HCT116 (cell line): ENCODE measurements around the gene CDH13. TPM values are rescaled to one million over a fixed set of nuclear protein-coding genes. Genes with fewer than 3 reads are reported as not detected.

Experiments
- ATAC-seq: fragments of 200-7000 bp; cut with Tn5 transposase; 2 replicates; pipeline ENCODE4 v1.9.1; 2020; ENCODE audit warnings: mild to moderate bottlenecking, moderate library complexity
- BruUV-seq: library from RNA; stranded (reverse); fragments of 400-500 nt; replicated peaks from 2 replicates; lab custom pipeline; 2021; lab: Mats Ljungman, UMichigan
- CTCF ChIA-PET: fragments of 300-600 bp; sonication (Branson Sonifier 250); formaldehyde crosslinking; loops from one replicate; lab custom pipeline; 2021; ENCODE audit warnings: antibody characterized with exemption; lab: Charles Lee
- POLR2A ChIA-PET: fragments of 300-600, 350-600 bp; sonication (Branson Sonifier 250); formaldehyde crosslinking; loops from one replicate; lab custom pipeline; 2021; ENCODE audit warnings: antibody characterized with exemption; lab: Charles Lee
- RAD21 ChIA-PET, 2 experiments: fragments of 300-600 bp; sonication (Branson Sonifier 250); formaldehyde crosslinking; loops; one replicate each; lab custom pipeline; 2023; ENCODE audit warnings: low total read pairs in 2 of 2; ENCODE audit not compliant: uncharacterized antibody in 2 of 2, unreplicated experiment in 2 of 2, low non-redundant PET in 1 of 2; lab: Charles Lee
- DNase-seq: peaks from one replicate; pipeline ENCODE4 v3.0.0-alpha.2; 2010; ENCODE audit warnings: low read depth, low spot score
- H2AFZ ChIP-seq: fragments of 200-600 bp; shearing (Covaris generic), sonication (generic); 2 replicates; pipeline ENCODE4 v1.6.1; 2017; ENCODE audit warnings: low read depth, mixed run types, mixed read lengths, antibody characterized with exemption, low read length; ENCODE audit not compliant: poor library complexity, severe bottlenecking
- H3K27ac ChIP-seq: 2 replicates; pipeline ENCODE4 v1.5.1; 2012; ENCODE audit warnings: low read depth, low read length
- H3K27me3 ChIP-seq: fragments of 200-600 bp; sonication (generic); 2 replicates; pipeline ENCODE4 v1.6.1; 2016; ENCODE audit warnings: mixed run types, low read length, mixed read lengths; ENCODE audit not compliant: insufficient read depth
- H3K36me3 ChIP-seq, 2 experiments: fragments of 200-500 bp in 1 of 2; fragments of 200-600 bp in 1 of 2; sonication (Bioruptor generic) in 1 of 2; sonication (generic) in 1 of 2; 2 replicates each; pipeline versions ENCODE4 v1.5.1 to v1.6.1; 2014 to 2016; ENCODE audit warnings: low read length in 2 of 2, inconsistent platforms in 1 of 2, mixed read lengths in 1 of 2, mixed run types in 1 of 2; ENCODE audit not compliant: insufficient read depth in 2 of 2, control insufficient read depth in 1 of 2
- H3K4me1 ChIP-seq, 2 experiments: fragments of 200-600 bp in 1 of 2; sonication (generic) in 1 of 2; 2 replicates each; pipeline versions ENCODE4 v1.5.1 to v1.6.1; 2012 to 2017; ENCODE audit warnings: low read length in 2 of 2, inconsistent platforms in 1 of 2, mild to moderate bottlenecking in 1 of 2, mixed read lengths in 1 of 2, mixed run types in 1 of 2, moderate library complexity in 1 of 2; ENCODE audit not compliant: insufficient read depth in 2 of 2, control insufficient read depth in 1 of 2
- H3K4me2 ChIP-seq: fragments of 200-600 bp; sonication (generic); 2 replicates; pipeline ENCODE4 v1.6.1; 2017; ENCODE audit warnings: mixed run types, low read length, mixed read lengths
- H3K4me3 ChIP-seq, 2 experiments: fragments of 200-600 bp in 1 of 2; sonication (generic) in 1 of 2; replicated peaks in 1 of 2; 2 replicates each; pipeline ENCODE4 v1.5.1; 2011 to 2016; ENCODE audit warnings: low read length in 2 of 2, control low read depth in 1 of 2, low read depth in 1 of 2, mild to moderate bottlenecking in 1 of 2, mixed read lengths in 1 of 2, mixed run types in 1 of 2
- H3K79me2 ChIP-seq: fragments of 200-600 bp; sonication (generic); 2 replicates; pipeline ENCODE4 v1.6.1; 2017; ENCODE audit warnings: mild to moderate bottlenecking, mixed run types, low read length, moderate library complexity, mixed read lengths; ENCODE audit not compliant: insufficient read depth
- H3K9ac ChIP-seq: fragments of 200-600 bp; sonication (generic); 2 replicates; pipeline ENCODE4 v1.6.1; 2016; ENCODE audit warnings: low read length, mixed read lengths
- H3K9me2 ChIP-seq: fragments of 200-600 bp; sonication (generic), shearing (Covaris generic); 2 replicates; pipeline ENCODE4 v1.6.1; 2017; ENCODE audit warnings: mixed run types, mild to moderate bottlenecking, moderate library complexity; ENCODE audit not compliant: insufficient read depth
- H3K9me3 ChIP-seq, 2 experiments: fragments of 200-500 bp in 1 of 2; fragments of 200-600 bp in 1 of 2; sonication (Bioruptor generic) in 1 of 2; sonication (generic) in 1 of 2; 2 replicates each; pipeline ENCODE4 v1.6.1; 2014 to 2017; ENCODE audit warnings: low read length in 2 of 2, mixed read lengths in 2 of 2, inconsistent platforms in 1 of 2, low read depth in 1 of 2, mild to moderate bottlenecking in 1 of 2, mixed run types in 1 of 2, moderate library complexity in 1 of 2; ENCODE audit not compliant: control insufficient read depth in 1 of 2, insufficient read depth in 1 of 2
- H4K20me1 ChIP-seq: fragments of 200-600 bp; sonication (generic), shearing (Covaris generic); 2 replicates; pipeline ENCODE4 v1.6.1; 2017; ENCODE audit warnings: mixed run types, mild to moderate bottlenecking, moderate library complexity; ENCODE audit not compliant: insufficient read depth
- ATF3 ChIP-seq: IDR thresholded peaks from 2 replicates; pipeline ENCODE4 v1.6.1; 2012
- CBX3 ChIP-seq: IDR thresholded peaks from 2 replicates; pipeline ENCODE4 v1.6.1; 2012; ENCODE audit warnings: low read depth
- CEBPB ChIP-seq: IDR thresholded peaks from 2 replicates; pipeline ENCODE4 v1.6.1; 2012; ENCODE audit warnings: low read depth
- CTCF ChIP-seq, 3 experiments: fragments of 200-600 bp in 1 of 3; sonication (generic) in 1 of 3; IDR thresholded peaks in 2 of 3; conservative IDR thresholded peaks in 1 of 3; 2 replicates each; pipeline ENCODE4 v1.5.1; 2012 to 2017; ENCODE audit warnings: low read depth in 2 of 3, low read length in 2 of 3, antibody characterized with exemption in 1 of 3, borderline replicate concordance in 1 of 3, control low read depth in 1 of 3, mild to moderate bottlenecking in 1 of 3, mixed read lengths in 1 of 3, mixed run types in 1 of 3, moderate library complexity in 1 of 3; ENCODE audit not compliant: insufficient read depth in 1 of 3
- ELF1 ChIP-seq: IDR thresholded peaks from 2 replicates; pipeline ENCODE4 v1.6.1; 2012; ENCODE audit warnings: low read depth, borderline replicate concordance
- EZH2 ChIP-seq: fragments of 200-600 bp; sonication (generic); IDR thresholded peaks from 2 replicates; pipeline ENCODE4 v1.6.1; 2017; ENCODE audit warnings: antibody characterized with exemption, mixed run types
- EZH2phosphoT487 ChIP-seq: fragments of 200-600 bp; IDR thresholded peaks from 2 replicates; pipeline ENCODE4 v1.6.1; 2018; ENCODE audit warnings: antibody characterized with exemption, borderline replicate concordance
- POLR2A ChIP-seq: IDR thresholded peaks from 2 replicates; pipeline ENCODE4 v1.7.0; 2011; ENCODE audit warnings: borderline replicate concordance; ENCODE audit not compliant: insufficient read depth, insufficient read length; ENCODE audit errors: extremely low read depth
- RAD21 ChIP-seq: IDR thresholded peaks from 2 replicates; pipeline ENCODE4 v1.6.1; 2012; ENCODE audit warnings: low read depth, mild to moderate bottlenecking
- REST ChIP-seq: IDR thresholded peaks from 2 replicates; pipeline ENCODE4 v1.6.1; 2012; ENCODE audit warnings: low read depth
- SIN3A ChIP-seq: IDR thresholded peaks from 2 replicates; pipeline ENCODE4 v1.6.1; 2012; ENCODE audit warnings: low read depth
- SP1 ChIP-seq: IDR thresholded peaks from 2 replicates; pipeline ENCODE4 v1.6.1; 2012; ENCODE audit warnings: low read depth
- SRF ChIP-seq: IDR thresholded peaks from 2 replicates; pipeline ENCODE4 v1.6.1; 2012; ENCODE audit warnings: low read depth
- TCF7L2 ChIP-seq: IDR thresholded peaks from 2 replicates; pipeline ENCODE4 v1.7.0; 2011; ENCODE audit warnings: borderline replicate concordance, inconsistent platforms; ENCODE audit not compliant: insufficient read depth, insufficient read length; ENCODE audit errors: extremely low read depth
- YY1 ChIP-seq: IDR thresholded peaks from 2 replicates; pipeline ENCODE4 v1.6.1; 2011; ENCODE audit warnings: low read length, low read depth, moderate library complexity, mild to moderate bottlenecking; ENCODE audit not compliant: insufficient replicate concordance; ENCODE audit errors: extremely low read depth
- ZNF274 ChIP-seq: fragments of 200-500 bp; sonication (Bioruptor generic); IDR thresholded peaks from 2 replicates; pipeline ENCODE4 v1.6.1; 2014; ENCODE audit warnings: mild to moderate bottlenecking, low read depth, low read length, inconsistent platforms
- intact Hi-C: fragments of 100-400 bp; cut with micrococcal nuclease; formaldehyde crosslinking; loops from 2 replicates; pipeline ENCODE4 v1.10.0; 2022
- total RNA-seq: library from RNA; stranded (reverse); gene quantifications from one replicate; pipeline ENCODE4 v1.2.1, GENCODE V29; 2021; ENCODE audit not compliant: unreplicated experiment

The CDH13 gene
- total RNA-seq, 1 experiment from 2014 or later, result not detected

GRCh38 chr16:82996814-82997213, 370.0 kb downstream of the CDH13 start:
- no peak for ATAC-seq
- intact Hi-C loops, result no loop called here
- Histone ChIP-seq H3K4me2 (no peak overlapping the region), H3K4me3 (no peak overlapping the region), H3K27me3 (no peaks in the 10 kb centered on the region), H3K79me2 (no peaks in the 10 kb centered on the region), H3K9me3 (peaks cover 35 to 37% of the 10 kb centered on the region in 2 experiments; a peak in 2 of 4 replicates), H2AFZ (no peak overlapping the region), H3K36me3 (no peaks in the 10 kb centered on the region), H4K20me1 (no peaks in the 10 kb centered on the region), H3K27ac (no peak overlapping the region), H3K9ac (no peak overlapping the region), H3K4me1 (no peaks in the 10 kb centered on the region)
- POLR2A ChIA-PET, result no interaction called here
- no TSS peak for BruUV-seq
- RAD21 ChIA-PET, result no interaction called here
- TF ChIP-seq CEBPB (no peak), RAD21 (no peak), POLR2A (no peak), ATF3 (no peak), ZNF274 (no peak), CBX3 (no peak)
- TF ChIP-seq, all 23 proteins: peak for 0
- DNase-seq, result no peak
- H3K9me2 ChIP-seq, result no peaks in the 10 kb centered on the region
- CTCF ChIA-PET, result no interaction called here

- no peaks in the 10 kb centered on the region for H3K27me3 ChIP-seq
- no peak overlapping the region for H3K27ac ChIP-seq
- BruUV-seq, result no TSS peak
- no peaks in the 10 kb centered on the region for H3K9me2 ChIP-seq
- intact Hi-C loops, result no loop called here
- H3K4me3 ChIP-seq, result no peak overlapping the region
- ATAC-seq (no peak), DNase-seq (no peak)
- no peaks in the 10 kb centered on the region for H3K4me1 ChIP-seq
- RAD21 ChIA-PET, result no interaction called here
- CTCF ChIA-PET, result no interaction called here
- peaks cover 27 to 36% of the 10 kb centered on the region in 2 experiments; a peak in 2 of 4 replicates for H3K9me3 ChIP-seq
- H3K4me2 ChIP-seq, result no peak overlapping the region
- H3K9ac ChIP-seq, result no peak overlapping the region
- H2AFZ ChIP-seq, result no peak overlapping the region
- H4K20me1 ChIP-seq, result no peaks in the 10 kb centered on the region
- POLR2A ChIA-PET, result no interaction called here
- no peaks in the 10 kb centered on the region for H3K36me3 ChIP-seq
- H3K79me2 ChIP-seq, result no peaks in the 10 kb centered on the region
- TF ChIP-seq YY1 (no peak), SIN3A (no peak), ELF1 (no peak), ATF3 (no peak), SP1 (no peak), EZH2phosphoT487 (no peak), CTCF (IDR thresholded peaks at IDR 0.05 in 2 of 3, conservative IDR thresholded peaks at IDR 0.05 in 1 of 3; ENCODE audit: borderline replicate concordance in 1 of 3, insufficient read depth in 1 of 3, low read depth in 2 of 3, low read length in 2 of 3) (no peak), CEBPB (no peak), TCF7L2 (no peak), SRF (no peak), REST (no peak), EZH2 (no peak)
Measured at GRCh38 chr16:82999711-83000110, 372.9 kb downstream of the CDH13 start.
